Neural progenitor cell (in vitro differentiated cells): ENCODE results near the gene DHRS13. TPM values are rescaled to one million over a fixed set of nuclear protein-coding genes. Genes with fewer than 3 reads are reported as not detected.

Experiments
- DNase-seq: peaks from one replicate; pipeline ENCODE4 v3.0.0-alpha.2; 2016; ENCODE audit warnings: low spot score
- H2AFZ ChIP-seq: fragments of 200-600 bp; sonication (generic); replicated peaks from 2 replicates; pipeline ENCODE4 v1.6.1; 2016; ENCODE audit warnings: antibody characterized with exemption
- H3F3A ChIP-seq: fragments of 200-600 bp; sonication (generic); 2 replicates; pipeline ENCODE4 v1.6.1; 2016; ENCODE audit warnings: antibody characterized with exemption, low read depth
- H3K27ac ChIP-seq: fragments of 200-600 bp; sonication (generic); 2 replicates; pipeline ENCODE4 v1.5.1; 2016; ENCODE audit warnings: mild to moderate bottlenecking
- H3K27me3 ChIP-seq: fragments of 200-600 bp; sonication (generic); 2 replicates; pipeline ENCODE4 v1.6.1; 2016; ENCODE audit warnings: mild to moderate bottlenecking, moderate library complexity
- H3K36me3 ChIP-seq: fragments of 200-600 bp; sonication (generic); 2 replicates; pipeline ENCODE4 v1.5.1; 2016
- H3K4me1 ChIP-seq: fragments of 200-600 bp; sonication (generic); 2 replicates; pipeline ENCODE4 v1.6.1; 2016; ENCODE audit warnings: mixed run types
- H3K4me2 ChIP-seq: fragments of 200-600 bp; sonication (generic); 2 replicates; pipeline ENCODE4 v1.6.1; 2016
- H3K4me3 ChIP-seq: fragments of 200-600 bp; sonication (generic); 2 replicates; pipeline ENCODE4 v1.5.1; 2016
- H3K79me2 ChIP-seq: fragments of 200-600 bp; sonication (generic); 2 replicates; pipeline ENCODE4 v1.6.1; 2016; ENCODE audit warnings: low read depth
- H3K9ac ChIP-seq: fragments of 200-600 bp; sonication (generic); 2 replicates; pipeline ENCODE4 v1.6.1; 2016
- H3K9me3 ChIP-seq: fragments of 200-600 bp; sonication (generic); 2 replicates; pipeline ENCODE4 v1.5.1; 2016; ENCODE audit warnings: low read depth
- H4K20me1 ChIP-seq: fragments of 200-600 bp; sonication (generic); 2 replicates; pipeline ENCODE4 v1.6.1; 2016; ENCODE audit warnings: low read depth
- H3K27ac Mint-ChIP-seq: 3 replicates; pipeline ENCODE4 v1.8.0; 2021; ENCODE audit warnings: mixed read lengths
- H3K27me3 Mint-ChIP-seq: 2 replicates; pipeline ENCODE4 v1.8.0; 2022; ENCODE audit warnings: low read depth, mild to moderate bottlenecking, inconsistent platforms, moderate library complexity, mixed read lengths; ENCODE audit not compliant: insufficient read depth
- H3K36me3 Mint-ChIP-seq: 3 replicates; pipeline ENCODE4 v1.8.0; 2021; ENCODE audit warnings: mixed read lengths
- H3K4me1 Mint-ChIP-seq: 3 replicates; pipeline ENCODE4 v1.8.0; 2021; ENCODE audit warnings: mixed read lengths
- H3K4me3 Mint-ChIP-seq: 3 replicates; pipeline ENCODE4 v1.8.0; 2021; ENCODE audit warnings: mild to moderate bottlenecking, moderate library complexity, mixed read lengths
- H3K9me3 Mint-ChIP-seq: 3 replicates; pipeline ENCODE4 v1.8.0; 2020; ENCODE audit warnings: mixed read lengths
- CTCF ChIP-seq: fragments of 200-600 bp; sonication (generic); IDR thresholded peaks from 2 replicates; pipeline ENCODE4 v1.5.1; 2017; ENCODE audit warnings: antibody characterized with exemption, mild to moderate bottlenecking
- EZH2 ChIP-seq: fragments of 200-600 bp; sonication (generic); IDR thresholded peaks from 2 replicates; pipeline ENCODE4 v1.6.1; 2017; ENCODE audit warnings: antibody characterized with exemption, mild to moderate bottlenecking, moderate library complexity
- EZH2phosphoT487 ChIP-seq: fragments of 200-600 bp; sonication (generic); IDR thresholded peaks from 2 replicates; pipeline ENCODE4 v1.6.1; 2017; ENCODE audit warnings: antibody characterized with exemption
- total RNA-seq: library from RNA; depleted of rRNA; stranded (reverse); fragments of >200 nt; gene quantifications from 2 replicates; pipeline ENCODE4 v1.2.3, GENCODE V29; 2015; ENCODE audit warnings: low replicate concordance

DHRS13 gene
- total RNA-seq, 1 donor from 2014 or later = 25.6 TPM

- Mint-ChIP-seq H3K27ac (no peak overlapping the region), H3K9me3 (no peaks in the 10 kb centered on the region), H3K4me1 (no peaks in the 10 kb centered on the region), H3K36me3 (peaks cover 34% of the 10 kb centered on the region), H3K27me3 (peaks cover 14% of the 10 kb centered on the region), H3K4me3 (no peak overlapping the region)
- Histone ChIP-seq H4K20me1 (peaks cover 13% of the 10 kb centered on the region), H3K79me2 (no peaks in the 10 kb centered on the region), H3K27ac (no peak overlapping the region), H3F3A (peaks cover 38% of the 10 kb centered on the region), H3K4me2 (no peak overlapping the region), H3K4me1 (no peaks in the 10 kb centered on the region), H2AFZ (no peak overlapping the region), H3K9ac (no peak overlapping the region), H3K9me3 (no peaks in the 10 kb centered on the region), H3K4me3 (no peak overlapping the region), H3K27me3 (no peaks in the 10 kb centered on the region), H3K36me3 (peaks cover 6% of the 10 kb centered on the region)
- DNase-seq = no peak
- TF ChIP-seq CTCF (no peak), EZH2 (no peak)
These were observed 5.8 kb upstream of the DHRS13 start for GRCh38 chr17:28908640-28909167.

- H3K36me3 Mint-ChIP-seq = peaks cover 30% of the 10 kb centered on the region
These were observed 5.0 kb upstream of the DHRS13 start for GRCh38 chr17:28907709-28908475.

GRCh38 chr17:28906706-28907438, 4.0 kb upstream of the DHRS13 start:
- no peak overlapping the region for H3K9ac ChIP-seq
- H3F3A ChIP-seq = peaks cover 48% of the 10 kb centered on the region
- no peaks in the 10 kb centered on the region for H3K4me1 ChIP-seq
- H3K36me3 ChIP-seq = peaks cover 6% of the 10 kb centered on the region
- no peak overlapping the region for H2AFZ ChIP-seq
- TF ChIP-seq EZH2phosphoT487 (no peak), CTCF (no peak), EZH2 (no peak)
- Mint-ChIP-seq H3K4me3 (no peak overlapping the region), H3K9me3 (no peaks in the 10 kb centered on the region), H3K27me3 (peaks cover 10% of the 10 kb centered on the region), H3K27ac (no peak overlapping the region), H3K4me1 (peaks cover 8% of the 10 kb centered on the region), H3K36me3 (peaks cover 28% of the 10 kb centered on the region)
- no peaks in the 10 kb centered on the region for H3K9me3 ChIP-seq
- no peak overlapping the region for H3K27ac ChIP-seq
- no peak for DNase-seq
- H4K20me1 ChIP-seq = peaks cover 10% of the 10 kb centered on the region
- H3K79me2 ChIP-seq = peaks cover 2% of the 10 kb centered on the region
- no peak overlapping the region for H3K4me2 ChIP-seq
- no peak overlapping the region for H3K4me3 ChIP-seq
- no peaks in the 10 kb centered on the region for H3K27me3 ChIP-seq

More at GRCh38 chr17:28907709-28908475, 5.0 kb upstream of the DHRS13 start:
- Mint-ChIP-seq H3K9me3 (no peaks in the 10 kb centered on the region), H3K27ac (peak overlapping the region; percentile 28), H3K27me3 (peaks cover 14% of the 10 kb centered on the region), H3K4me3 (no peak overlapping the region), H3K4me1 (peaks cover 4% of the 10 kb centered on the region)
- Histone ChIP-seq H3K4me2 (no peak overlapping the region), H3K4me3 (no peak overlapping the region), H3K79me2 (no peaks in the 10 kb centered on the region), H3F3A (peaks cover 41% of the 10 kb centered on the region), H2AFZ (no peak overlapping the region), H3K36me3 (peaks cover 6% of the 10 kb centered on the region), H3K9ac (no peak overlapping the region), H3K9me3 (no peaks in the 10 kb centered on the region), H3K4me1 (no peaks in the 10 kb centered on the region), H3K27me3 (no peaks in the 10 kb centered on the region), H4K20me1 (peaks cover 13% of the 10 kb centered on the region), H3K27ac (no peak overlapping the region)
- DNase-seq = no peak
- TF ChIP-seq EZH2phosphoT487 = no peak
- no peak for TF ChIP-seq CTCF
- TF ChIP-seq EZH2 = no peak
